Cardiac muscle cell (in vitro differentiated cells and primary cell): ENCODE measurements around the gene QPCTL. TPM values are rescaled to one million over a fixed set of nuclear protein-coding genes. Genes with fewer than 3 reads are reported as not detected.
"Not testable (repeated sequence)": the region's sequence is repeated elsewhere in the genome, so short reads cannot be mapped to it uniquely, and the experiment has no call there.

Source experiments
- DNase-seq, 2 donors: peaks; one replicate each; pipeline versions ENCODE4 v3.0.0 to v3.0.0-alpha.2; 2010 to 2017; ENCODE audit warnings: low read depth in 1 of 2, low spot score in 1 of 2
- H3K27ac ChIP-seq: fragments of 200-600 bp; sonication (generic); 2 replicates; pipeline ENCODE4 v1.5.1; 2016
- H3K27me3 ChIP-seq: fragments of 200-600 bp; sonication (generic); 2 replicates; pipeline ENCODE4 v1.6.0; 2016; ENCODE audit warnings: control low read depth
- H3K36me3 ChIP-seq: fragments of 200-600 bp; sonication (generic); 2 replicates; pipeline ENCODE4 v1.5.1; 2016; ENCODE audit warnings: control low read depth
- H3K4me1 ChIP-seq: fragments of 200-600 bp; sonication (generic); 2 replicates; pipeline ENCODE4 v1.8.1; 2017; ENCODE audit warnings: low read depth, mild to moderate bottlenecking, mixed run types
- H3K4me3 ChIP-seq: fragments of 200-600 bp; sonication (generic); 2 replicates; pipeline ENCODE4 v1.5.1; 2016; ENCODE audit warnings: mild to moderate bottlenecking
- H3K9me3 ChIP-seq: fragments of 200-600 bp; sonication (generic); 2 replicates; pipeline ENCODE4 v1.5.1; 2017; ENCODE audit warnings: low read depth, mild to moderate bottlenecking, control low read depth
- polyA plus RNA-seq: library from polyadenylated mRNA; unstranded; fragments of >200 nt; fragmentation: Nextera tagmentation; extraction: Ambion mirVana; gene quantifications from 2 replicates; pipeline ENCODE4 v1.2.1, GENCODE V29; 2016
- total RNA-seq: library from RNA; depleted of rRNA; stranded (reverse); fragments of >200 nt; gene quantifications from 2 replicates; pipeline ENCODE4 v1.2.3, GENCODE V29; 2016
- TF ChIP-seq, protein P1 (sequence below): IDR thresholded peaks from 2 replicates; pipeline ENCODE4 v1.5.1; 2012; ENCODE audit warnings: low read depth, mild to moderate bottlenecking, low read length

The QPCTL gene
- total and polyA plus RNA-seq, 2 experiments from 2014 or later = 14.6 to 22.2 TPM

DNA sequence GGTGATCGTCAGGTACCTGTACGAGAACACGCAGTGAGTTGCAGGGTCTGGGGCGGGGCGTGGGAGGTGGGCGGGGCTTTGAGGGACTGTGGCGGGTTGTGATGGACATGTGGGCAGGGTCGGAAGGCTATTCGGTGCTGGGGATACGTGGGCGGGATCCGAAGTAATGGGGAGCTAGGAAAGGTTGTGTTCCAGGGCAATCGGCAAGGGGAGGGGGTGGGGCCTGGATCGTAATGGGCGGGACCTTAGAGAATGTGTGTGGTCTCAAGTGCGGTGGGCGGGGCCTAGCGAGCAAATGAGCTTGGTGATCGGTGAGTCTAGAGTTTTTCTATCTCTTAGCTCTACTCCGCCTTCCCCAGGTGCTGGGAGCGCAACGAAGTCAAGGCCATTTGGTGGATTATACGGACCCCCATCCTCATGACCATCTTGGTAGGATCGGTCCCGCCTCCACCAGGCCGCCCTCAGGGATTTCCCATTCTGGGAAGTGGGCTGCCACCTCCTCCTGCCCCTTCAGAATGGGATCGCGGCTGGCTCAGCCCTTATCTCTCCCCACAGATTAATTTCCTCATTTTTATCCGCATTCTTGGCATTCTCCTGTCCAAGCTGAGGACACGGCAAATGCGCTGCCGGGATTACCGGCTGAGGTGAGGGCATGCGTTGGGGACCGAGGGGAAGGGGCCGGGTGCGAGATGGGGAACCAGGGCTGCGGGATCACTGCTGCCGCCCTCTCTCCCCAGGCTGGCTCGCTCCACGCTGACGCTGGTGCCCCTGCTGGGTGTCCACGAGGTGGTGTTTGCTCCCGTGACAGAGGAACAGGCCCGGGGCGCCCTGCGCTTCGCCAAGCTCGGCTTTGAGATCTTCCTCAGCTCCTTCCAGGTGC lies 14.9 kb upstream of the QPCTL start:
- TF ChIP-seq, protein P1, sequence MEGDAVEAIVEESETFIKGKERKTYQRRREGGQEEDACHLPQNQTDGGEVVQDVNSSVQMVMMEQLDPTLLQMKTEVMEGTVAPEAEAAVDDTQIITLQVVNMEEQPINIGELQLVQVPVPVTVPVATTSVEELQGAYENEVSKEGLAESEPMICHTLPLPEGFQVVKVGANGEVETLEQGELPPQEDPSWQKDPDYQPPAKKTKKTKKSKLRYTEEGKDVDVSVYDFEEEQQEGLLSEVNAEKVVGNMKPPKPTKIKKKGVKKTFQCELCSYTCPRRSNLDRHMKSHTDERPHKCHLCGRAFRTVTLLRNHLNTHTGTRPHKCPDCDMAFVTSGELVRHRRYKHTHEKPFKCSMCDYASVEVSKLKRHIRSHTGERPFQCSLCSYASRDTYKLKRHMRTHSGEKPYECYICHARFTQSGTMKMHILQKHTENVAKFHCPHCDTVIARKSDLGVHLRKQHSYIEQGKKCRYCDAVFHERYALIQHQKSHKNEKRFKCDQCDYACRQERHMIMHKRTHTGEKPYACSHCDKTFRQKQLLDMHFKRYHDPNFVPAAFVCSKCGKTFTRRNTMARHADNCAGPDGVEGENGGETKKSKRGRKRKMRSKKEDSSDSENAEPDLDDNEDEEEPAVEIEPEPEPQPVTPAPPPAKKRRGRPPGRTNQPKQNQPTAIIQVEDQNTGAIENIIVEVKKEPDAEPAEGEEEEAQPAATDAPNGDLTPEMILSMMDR = peak; percentile 41
- H3K27me3 ChIP-seq = no peaks in the 10 kb centered on the region

DNA sequence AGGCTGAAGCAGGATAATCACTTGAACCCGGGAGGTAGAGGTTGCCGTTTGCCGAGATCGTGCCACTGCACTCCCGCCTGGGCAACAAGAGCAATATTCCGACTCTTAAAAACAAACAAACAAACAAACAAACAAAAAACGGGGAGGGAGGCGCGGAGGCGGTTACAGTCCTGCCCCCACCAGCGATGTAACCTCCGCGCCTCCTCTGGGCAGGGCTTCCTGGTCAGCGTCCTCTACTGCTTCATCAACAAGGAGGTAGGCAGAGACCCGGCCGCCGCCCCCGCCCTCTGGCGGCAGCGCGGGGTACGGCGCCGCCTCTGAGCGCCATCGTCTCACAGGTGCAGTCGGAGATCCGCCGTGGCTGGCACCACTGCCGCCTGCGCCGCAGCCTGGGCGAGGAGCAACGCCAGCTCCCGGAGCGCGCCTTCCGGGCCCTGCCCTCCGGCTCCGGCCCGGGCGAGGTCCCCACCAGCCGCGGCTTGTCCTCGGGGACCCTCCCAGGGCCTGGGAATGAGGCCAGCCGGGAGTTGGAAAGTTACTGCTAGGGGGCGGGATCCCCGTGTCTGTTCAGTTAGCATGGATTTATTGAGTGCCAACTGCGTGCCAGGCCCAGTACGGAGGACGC lies 11.0 kb upstream of the QPCTL start:
- H3K4me3 ChIP-seq = no peak overlapping the region
- no peaks in the 10 kb centered on the region for H3K4me1 ChIP-seq
- DNase-seq = peak; percentile 77 to 82
- no peak overlapping the region for H3K27ac ChIP-seq
- H3K27me3 ChIP-seq = no peaks in the 10 kb centered on the region
- TF ChIP-seq, protein P1 = peak; percentile 94
- no peaks in the 10 kb centered on the region for H3K9me3 ChIP-seq
- peaks cover 12% of the 10 kb centered on the region for H3K36me3 ChIP-seq

More for the DNA sequence above, 14.9 kb upstream of the QPCTL start:
- H3K4me1 ChIP-seq = no peaks in the 10 kb centered on the region
- H3K36me3 ChIP-seq = no peaks in the 10 kb centered on the region
- H3K4me3 ChIP-seq = peak overlapping the region; percentile 25
- peak; percentile 92 to 93 for DNase-seq
- no peak overlapping the region for H3K27ac ChIP-seq
- no peaks in the 10 kb centered on the region for H3K9me3 ChIP-seq

DNA sequence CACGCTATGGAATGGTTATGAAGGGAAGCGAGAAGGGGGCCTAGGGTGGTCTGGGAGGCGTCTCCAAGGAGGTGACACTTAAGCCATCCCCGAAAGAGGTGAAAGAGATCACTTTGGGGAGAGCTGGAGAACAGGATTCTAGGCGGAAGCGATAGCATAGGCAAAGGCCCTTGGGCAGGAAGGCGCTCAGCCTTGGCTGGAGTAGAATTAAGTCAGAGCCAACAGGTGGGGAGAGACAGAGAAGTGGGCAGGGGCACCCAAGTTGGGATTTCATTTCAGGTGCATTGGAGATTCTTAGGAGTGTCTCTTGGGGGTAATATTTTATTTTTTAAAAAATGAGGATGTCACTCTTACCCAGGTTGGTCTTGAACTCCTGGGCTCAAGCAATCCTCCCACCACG lies 10.3 kb upstream of the QPCTL start:
- no peak for DNase-seq
- Histone ChIP-seq H3K4me3 (no peak overlapping the region), H3K4me1 (no peaks in the 10 kb centered on the region), H3K9me3 (no peaks in the 10 kb centered on the region), H3K27me3 (no peaks in the 10 kb centered on the region), H3K36me3 (peaks cover 17% of the 10 kb centered on the region), H3K27ac (no peak overlapping the region)
- TF ChIP-seq, protein P1 = no peak

DNA sequence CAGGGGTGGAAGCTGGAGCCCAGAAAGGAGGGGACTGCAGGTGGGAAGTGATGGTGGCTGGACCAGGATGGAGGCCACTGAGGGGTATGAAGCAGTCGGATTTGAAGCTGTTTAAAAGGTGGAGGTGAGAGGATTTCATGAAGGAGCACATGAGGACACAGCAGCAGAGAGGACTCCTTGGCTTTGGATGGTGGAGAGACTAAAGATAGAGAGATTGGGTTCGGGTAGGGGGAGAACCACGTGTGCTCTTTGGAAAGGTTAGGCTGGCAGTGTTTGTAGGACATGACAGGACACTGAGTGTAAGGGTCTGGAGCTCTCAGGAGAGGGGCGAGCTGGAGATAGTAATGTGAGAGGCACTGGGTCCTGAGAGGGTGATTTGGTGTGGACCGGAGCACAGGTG lies 9.6 kb upstream of the QPCTL start:
- H3K36me3 ChIP-seq = peaks cover 25% of the 10 kb centered on the region
- H3K4me1 ChIP-seq = no peaks in the 10 kb centered on the region
- H3K9me3 ChIP-seq = no peaks in the 10 kb centered on the region
- no peak for DNase-seq
- no peaks in the 10 kb centered on the region for H3K27me3 ChIP-seq
- H3K4me3 ChIP-seq = no peak overlapping the region
- TF ChIP-seq, protein P1 = no peak
- H3K27ac ChIP-seq = no peak overlapping the region

DNA sequence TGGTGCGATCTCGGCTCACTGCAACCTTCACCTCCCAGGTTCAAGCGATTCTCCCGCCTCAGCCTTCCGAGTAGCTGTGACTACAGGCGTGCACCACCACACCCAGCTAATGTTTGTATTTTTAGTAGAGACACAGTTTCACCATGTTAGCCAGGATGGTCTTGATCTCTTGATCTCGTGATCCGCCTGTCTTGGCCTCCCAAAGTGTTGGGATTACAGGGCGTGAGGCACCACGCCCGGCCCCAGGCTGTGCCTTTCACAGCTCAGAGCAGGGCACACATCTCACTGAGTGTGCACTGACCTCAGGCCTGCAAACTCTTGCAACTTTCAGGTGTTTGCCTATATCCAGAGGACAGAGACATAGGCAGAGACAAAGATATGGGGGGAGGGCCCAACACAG lies 7.4 kb upstream of the QPCTL start:
- not testable (repeated sequence) for H3K4me3 ChIP-seq, H3K27me3 ChIP-seq, H3K9me3 ChIP-seq, DNase-seq, H3K27ac ChIP-seq, H3K4me1 ChIP-seq
- H3K36me3 ChIP-seq = peaks cover 30% of the 10 kb centered on the region

DNA sequence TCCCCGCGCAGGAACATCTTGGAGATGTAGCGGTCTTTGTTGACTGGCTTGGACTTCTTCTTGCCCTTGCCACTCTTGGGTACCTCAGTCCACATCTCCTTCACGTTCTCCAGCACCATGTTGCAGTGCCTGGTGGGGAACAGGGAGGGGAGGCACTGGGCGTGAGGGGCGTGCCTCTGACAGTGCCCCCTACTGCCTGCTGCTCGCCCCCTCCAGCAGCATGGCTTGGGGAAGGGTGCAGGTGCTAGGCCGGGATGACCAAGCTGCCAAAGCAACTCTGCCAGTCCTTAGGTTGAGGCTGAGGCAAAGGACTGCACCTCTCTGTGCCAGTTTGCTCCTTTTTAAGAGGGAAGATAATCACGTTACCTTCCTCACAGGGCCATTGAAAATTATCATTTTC lies 4.9 kb upstream of the QPCTL start:
- TF ChIP-seq, protein P1 = no peak
- no peak for DNase-seq

More for the DNA sequence above, 4.9 kb upstream of the QPCTL start:
- Histone ChIP-seq H3K36me3 (peaks cover 30% of the 10 kb centered on the region), H3K27me3 (no peaks in the 10 kb centered on the region), H3K4me3 (no peak overlapping the region), H3K4me1 (no peaks in the 10 kb centered on the region), H3K9me3 (no peaks in the 10 kb centered on the region), H3K27ac (no peak overlapping the region)
